GM12878 (cell line): ENCODE measurements around the gene SLC26A1. TPM values are rescaled to one million over a fixed set of nuclear protein-coding genes. Genes with fewer than 3 reads are reported as not detected.

Experiments used
- ATAC-seq: fragments of 200-7000 bp; cut with Tn5 transposase; 3 replicates; pipeline ENCODE4 v1.9.1; 2020; ENCODE audit warnings: mild to moderate bottlenecking, moderate library complexity
- BruUV-seq: library from RNA; stranded (reverse); fragments of 400-500 nt; replicated peaks from 2 replicates; lab custom pipeline; 2021; lab: Mats Ljungman, UMichigan
- CTCF ChIA-PET: fragments of 300-600 bp; sonication (Branson Sonifier 250); formaldehyde crosslinking; extraction: SDS; loops from one replicate; lab custom pipeline; 2021; ENCODE audit warnings: inconsistent platforms; lab: Yijun Ruan, JAX
- POLR2A ChIA-PET: fragments of 350-600 bp; formaldehyde crosslinking; extraction: SDS; loops from one replicate; lab custom pipeline; 2021; ENCODE audit warnings: inconsistent platforms; lab: Charles Lee
- RAD21 ChIA-PET: fragments of 300-600 bp; sonication (Branson Sonifier 250); formaldehyde crosslinking; loops from one replicate; lab custom pipeline; 2023; ENCODE audit warnings: antibody characterized with exemption; ENCODE audit not compliant: unreplicated experiment; lab: Charles Lee
- SMC1A ChIA-PET: fragments of 300-600 bp; sonication (Branson Sonifier 250); formaldehyde crosslinking; loops from one replicate; lab custom pipeline; 2023; ENCODE audit not compliant: unreplicated experiment, uncharacterized antibody; lab: Charles Lee
- DNase-seq: peaks from one replicate; pipeline ENCODE4 v3.0.0-alpha.2; 2011; ENCODE audit warnings: low read depth, low spot score
- FAIRE-seq: peaks from 3 replicates; lab custom pipeline; 2011; peaks lifted over from hg19 to GRCh38; lab: Jason Lieb, UNC
- H2AFZ ChIP-seq: 2 replicates; pipeline ENCODE4 v1.6.0; 2011; ENCODE audit warnings: low read depth, low read length, control low read depth; ENCODE audit not compliant: control insufficient read depth
- H3K27ac ChIP-seq: 2 replicates; pipeline ENCODE4 v1.5.1; 2011; ENCODE audit warnings: control low read depth; ENCODE audit not compliant: control insufficient read depth, insufficient read depth
- H3K27me3 ChIP-seq, 2 experiments: replicated peaks in 1 of 2; 2 replicates each; pipeline versions ENCODE4 v1.6.0 to v1.6.1; 2011; ENCODE audit warnings: low read length in 1 of 2; ENCODE audit not compliant: control insufficient read depth in 2 of 2, insufficient read depth in 2 of 2
- H3K36me3 ChIP-seq, 2 experiments: 2 replicates each; pipeline ENCODE4 v1.5.1; 2011; ENCODE audit warnings: low read length in 1 of 2; ENCODE audit not compliant: control insufficient read depth in 2 of 2, insufficient read depth in 2 of 2
- H3K4me1 ChIP-seq: 2 replicates; pipeline ENCODE4 v1.6.1; 2011; ENCODE audit warnings: mild to moderate bottlenecking, low read length, moderate library complexity, mixed read lengths; ENCODE audit not compliant: control insufficient read depth, insufficient read depth
- H3K4me2 ChIP-seq: 2 replicates; pipeline ENCODE4 v1.6.0; 2011; ENCODE audit warnings: control low read depth; ENCODE audit not compliant: control insufficient read depth, insufficient read depth
- H3K4me3 ChIP-seq: fragments of 200-600 bp; sonication (generic); 2 replicates; pipeline ENCODE4 v1.5.1; 2016
- H3K79me2 ChIP-seq: 2 replicates; pipeline ENCODE4 v1.6.0; 2011; ENCODE audit warnings: low read length; ENCODE audit not compliant: control insufficient read depth, insufficient read depth
- H3K9ac ChIP-seq: 2 replicates; pipeline ENCODE4 v1.8.0; 2011; ENCODE audit warnings: low read length, control low read depth, mixed read lengths; ENCODE audit not compliant: control insufficient read depth, insufficient read depth
- H3K9me3 ChIP-seq: replicated peaks from 3 replicates; pipeline ENCODE4 v1.5.1; 2011; ENCODE audit warnings: mild to moderate bottlenecking, low read length; ENCODE audit not compliant: control insufficient read depth, insufficient read depth
- H4K20me1 ChIP-seq: 2 replicates; pipeline ENCODE4 v1.6.0; 2011; ENCODE audit not compliant: control insufficient read depth, insufficient read depth
- BRCA1 ChIP-seq: IDR thresholded peaks from 2 replicates; pipeline ENCODE4 v1.6.1; 2011; ENCODE audit warnings: low read depth, low read length, improper control_type of control experiment
- DPF2 ChIP-seq: fragments of 450-650 bp; IDR thresholded peaks from 2 replicates; pipeline ENCODE4 v1.6.1; 2017; ENCODE audit warnings: mild to moderate bottlenecking
- EED ChIP-seq: sonication (generic); IDR thresholded peaks from 2 replicates; pipeline ENCODE4 v1.6.1; 2016; ENCODE audit warnings: antibody characterized with exemption, low read depth
- EP300 ChIP-seq, 2 experiments: fragments of 150-350 bp in 1 of 2; IDR thresholded peaks; 2 replicates each; pipeline ENCODE4 v1.6.1; 2011 to 2012; ENCODE audit warnings: low read depth in 2 of 2, low read length in 2 of 2, borderline replicate concordance in 1 of 2, improper control_type of control experiment in 1 of 2, inconsistent platforms in 1 of 2; ENCODE audit not compliant: control insufficient read depth in 1 of 2
- ESRRA ChIP-seq: IDR thresholded peaks from 2 replicates; pipeline ENCODE4 v1.6.1; 2012; ENCODE audit warnings: mild to moderate bottlenecking, low read length, improper control_type of control experiment
- FOXM1 ChIP-seq: IDR thresholded peaks from 2 replicates; pipeline ENCODE4 v1.6.1; 2012; ENCODE audit warnings: low read depth, mild to moderate bottlenecking, inconsistent platforms, low read length, moderate library complexity
- HDAC6 ChIP-seq: fragments of 200-600 bp; sonication (generic); IDR thresholded peaks from one replicate; pipeline ENCODE4 v1.8.0; 2017; ENCODE audit warnings: antibody characterized with exemption; ENCODE audit not compliant: unreplicated experiment
- IRF5 ChIP-seq: fragments of 450-650 bp; IDR thresholded peaks from 2 replicates; pipeline ENCODE4 v1.6.1; 2017; ENCODE audit warnings: borderline replicate concordance
- JUNB ChIP-seq: IDR thresholded peaks from 2 replicates; pipeline ENCODE4 v1.6.1; 2016; ENCODE audit warnings: antibody characterized with exemption, mild to moderate bottlenecking
- JUND ChIP-seq: IDR thresholded peaks from 2 replicates; pipeline ENCODE4 v1.6.1; 2012; ENCODE audit warnings: low read depth, mild to moderate bottlenecking, low read length, improper control_type of control experiment, moderate library complexity
- MTA2 ChIP-seq: fragments of 450-650 bp; IDR thresholded peaks from 2 replicates; pipeline ENCODE4 v1.6.1; 2016; ENCODE audit warnings: low read depth, mild to moderate bottlenecking, moderate library complexity
- MXI1 ChIP-seq: fragments of 150-350 bp; IDR thresholded peaks from 2 replicates; pipeline ENCODE4 v1.6.1; 2011; ENCODE audit warnings: low read depth, mild to moderate bottlenecking, inconsistent platforms, low read length, improper control_type of control experiment
- MYB ChIP-seq: fragments of 150-350 bp; IDR thresholded peaks from 2 replicates; pipeline ENCODE4 v1.6.1; 2014; ENCODE audit warnings: mild to moderate bottlenecking, low read depth, low read length, borderline replicate concordance
- RELB ChIP-seq: fragments of 450-650 bp; IDR thresholded peaks from 2 replicates; pipeline ENCODE4 v1.6.1; 2017; ENCODE audit warnings: low read depth, mild to moderate bottlenecking, moderate library complexity
- RUNX3 ChIP-seq: IDR thresholded peaks from 2 replicates; pipeline ENCODE4 v1.6.1; 2012; ENCODE audit warnings: low read length, inconsistent platforms
- TCF12 ChIP-seq: IDR thresholded peaks from 2 replicates; pipeline ENCODE4 v1.6.1; 2011; ENCODE audit warnings: low read depth, mild to moderate bottlenecking, low read length
- TCF7 ChIP-seq: IDR thresholded peaks from 2 replicates; pipeline ENCODE4 v1.6.1; 2014; ENCODE audit warnings: antibody characterized with exemption, borderline replicate concordance
- YBX1 ChIP-seq: fragments of 450-650 bp; IDR thresholded peaks from 2 replicates; pipeline ENCODE4 v1.6.1; 2016; ENCODE audit warnings: antibody characterized with exemption
- ZNF592 ChIP-seq: fragments of 450-650 bp; IDR thresholded peaks from 2 replicates; pipeline ENCODE4 v1.6.1; 2017; ENCODE audit warnings: mild to moderate bottlenecking, moderate library complexity
- WGBS: methylation state at CpG from one replicate; pipeline ENCODE4 v1.1.6; 2016; ENCODE audit warnings: low lambda C conversion rate; ENCODE audit not compliant: insufficient replicate concordance, insufficient coverage; ENCODE audit errors: missing lambda C conversion rate; 5-methylcytosine and 5-hydroxymethylcytosine counted together
- in situ Hi-C: fragments of 300-500 bp; cut with MboI; formaldehyde crosslinking; loops from 9 replicates; pipeline ENCODE4 v1.14.3; 2018; ENCODE audit warnings: mixed read lengths
- intact Hi-C: fragments of 100-400 bp; cut with micrococcal nuclease; formaldehyde crosslinking; loops from one replicate; pipeline ENCODE4 v1.14.2; 2022; ENCODE audit not compliant: unreplicated experiment
- polyA plus RNA-seq, 11 experiments: library from polyadenylated mRNA; depleted of rRNA in 4 of 11; unstranded in 6 of 11; stranded (reverse) in 5 of 11; fragments of >200 nt; fragmentation: Nextera tagmentation in 4 of 11; fragmentation: Illumina TruSeq in 1 of 11; extraction: Ambion mirVana in 4 of 11; extraction: Trizol in 1 of 11; gene quantifications; 1 replicate in 1 of 11; 2 replicates in 10 of 11; pipeline versions ENCODE4 v1.2.1 to v1.2.3, GENCODE V29; 2011 to 2016; ENCODE audit warnings: inconsistent platforms in 2 of 11, missing spikeins in 2 of 11, low read depth in 1 of 11
- total RNA-seq, 4 experiments: library from RNA; depleted of rRNA in 3 of 4; stranded (reverse); fragments of >200 nt in 3 of 4; fragmentation: Illumina TruSeq in 1 of 4; extraction: Trizol in 1 of 4; gene quantifications; 2 replicates each; pipeline versions ENCODE4 v1.2.1 to v1.2.3, GENCODE V29; 2013 to 2021

Gene SLC26A1
- total and polyA plus RNA-seq, 10 of the 15 experiments (the other 5 are each of a cell fraction or from before 2014, with no cell fraction given), result 0.05 to 0.96 (median 0.28) TPM; not detected in 5

- ChIA-PET CTCF (no interaction called here), RAD21 (interaction anchor here (1.1 kb wide), 1 partner anchor 14 kb away, joined by 3 read pairs; no protein-coding TSS in a partner anchor), SMC1A (no interaction called here), POLR2A (no interaction called here)
- no peak for DNase-seq
- Histone ChIP-seq H3K79me2 (no peaks in the 10 kb centered on the region), H3K27ac (no peak overlapping the region), H4K20me1 (no peaks in the 10 kb centered on the region), H3K36me3 (no peaks in the 10 kb centered on the region), H3K4me3 (no peak overlapping the region), H3K27me3 (no peaks in the 10 kb centered on the region), H3K4me2 (no peak overlapping the region), H3K9ac (no peak overlapping the region)
- no peak for ATAC-seq
- no TSS peak for BruUV-seq
- no peak for FAIRE-seq
- TF ChIP-seq IRF5, result no peak
- no peak for TF ChIP-seq EED
- TF ChIP-seq BRCA1, result no peak
- no peak for TF ChIP-seq HDAC6
- no peak for TF ChIP-seq MTA2
- TF ChIP-seq RUNX3, result no peak
- TF ChIP-seq RELB, result no peak
- no peak for TF ChIP-seq DPF2
- no peak for TF ChIP-seq JUND
- no peak for TF ChIP-seq TCF12
- no peak for TF ChIP-seq YBX1
- no peak for TF ChIP-seq TCF7
- TF ChIP-seq FOXM1, result no peak
- TF ChIP-seq MYB, result no peak
- no peak for TF ChIP-seq EP300 (IDR thresholded peaks at IDR 0.05; ENCODE audit: borderline replicate concordance in 1 of 2, control insufficient read depth in 1 of 2, low read depth in 2 of 2, low read length in 2 of 2)
- TF ChIP-seq MXI1, result no peak
- TF ChIP-seq ESRRA, result no peak
- TF ChIP-seq JUNB, result no peak
- TF ChIP-seq ZNF592, result no peak
- TF ChIP-seq, all 136 proteins: peak for 0
- WGBS, result 62% methylated on average over 8 of the region's 8 CpGs
- peaks cover 1% of the 10 kb centered on the region; the same call in 1 of the 3 replicates for H3K9me3 ChIP-seq
- in situ Hi-C loops, result no loop called here
- no peak overlapping the region for H2AFZ ChIP-seq
- intact Hi-C loops, result no loop called here
- H3K4me1 ChIP-seq, result no peaks in the 10 kb centered on the region
Measured at GRCh38 chr4:1041936-1042330, 48.7 kb upstream of the SLC26A1 start.
